ENCODE results near the gene PLA2G4D. TPM values are rescaled to one million over a fixed set of nuclear protein-coding genes. Genes with fewer than 3 reads are reported as not detected.

The PLA2G4D gene, protein sequence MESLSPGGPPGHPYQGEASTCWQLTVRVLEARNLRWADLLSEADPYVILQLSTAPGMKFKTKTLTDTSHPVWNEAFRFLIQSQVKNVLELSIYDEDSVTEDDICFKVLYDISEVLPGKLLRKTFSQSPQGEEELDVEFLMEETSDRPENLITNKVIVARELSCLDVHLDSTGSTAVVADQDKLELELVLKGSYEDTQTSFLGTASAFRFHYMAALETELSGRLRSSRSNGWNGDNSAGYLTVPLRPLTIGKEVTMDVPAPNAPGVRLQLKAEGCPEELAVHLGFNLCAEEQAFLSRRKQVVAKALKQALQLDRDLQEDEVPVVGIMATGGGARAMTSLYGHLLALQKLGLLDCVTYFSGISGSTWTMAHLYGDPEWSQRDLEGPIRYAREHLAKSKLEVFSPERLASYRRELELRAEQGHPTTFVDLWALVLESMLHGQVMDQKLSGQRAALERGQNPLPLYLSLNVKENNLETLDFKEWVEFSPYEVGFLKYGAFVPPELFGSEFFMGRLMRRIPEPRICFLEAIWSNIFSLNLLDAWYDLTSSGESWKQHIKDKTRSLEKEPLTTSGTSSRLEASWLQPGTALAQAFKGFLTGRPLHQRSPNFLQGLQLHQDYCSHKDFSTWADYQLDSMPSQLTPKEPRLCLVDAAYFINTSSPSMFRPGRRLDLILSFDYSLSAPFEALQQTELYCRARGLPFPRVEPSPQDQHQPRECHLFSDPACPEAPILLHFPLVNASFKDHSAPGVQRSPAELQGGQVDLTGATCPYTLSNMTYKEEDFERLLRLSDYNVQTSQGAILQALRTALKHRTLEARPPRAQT
- total RNA-seq, result not detected in 2 replicates

DNA sequence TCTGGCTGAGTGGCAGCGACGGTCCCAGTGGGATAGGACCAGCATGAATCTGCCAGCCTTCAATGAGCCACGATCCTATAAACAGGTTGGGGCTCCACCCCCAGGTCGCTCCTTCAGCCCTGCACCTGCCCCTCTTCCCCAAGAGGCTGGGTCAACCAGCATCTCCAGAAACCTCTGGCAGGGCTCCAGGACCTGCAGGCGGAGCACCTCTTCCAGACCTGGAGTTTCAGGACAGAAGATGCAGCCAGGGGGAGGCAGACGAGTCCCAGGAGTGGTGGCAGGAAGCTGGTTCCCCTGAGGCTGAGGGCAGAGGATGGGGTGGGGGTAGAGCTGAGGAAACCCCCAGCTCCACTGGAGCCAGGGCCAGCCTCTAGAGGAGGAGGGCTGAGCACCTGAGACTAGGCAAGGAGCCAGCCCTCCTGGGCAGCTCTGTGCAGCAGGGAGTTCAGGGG, at the start of gene PLA2G4D:
Gene PLA2G4D, minus strand, starts transcription at position 51 of the 452 bp plus-strand sequence. CDS start 103 bp downstream, outside the sequence.

DNA sequence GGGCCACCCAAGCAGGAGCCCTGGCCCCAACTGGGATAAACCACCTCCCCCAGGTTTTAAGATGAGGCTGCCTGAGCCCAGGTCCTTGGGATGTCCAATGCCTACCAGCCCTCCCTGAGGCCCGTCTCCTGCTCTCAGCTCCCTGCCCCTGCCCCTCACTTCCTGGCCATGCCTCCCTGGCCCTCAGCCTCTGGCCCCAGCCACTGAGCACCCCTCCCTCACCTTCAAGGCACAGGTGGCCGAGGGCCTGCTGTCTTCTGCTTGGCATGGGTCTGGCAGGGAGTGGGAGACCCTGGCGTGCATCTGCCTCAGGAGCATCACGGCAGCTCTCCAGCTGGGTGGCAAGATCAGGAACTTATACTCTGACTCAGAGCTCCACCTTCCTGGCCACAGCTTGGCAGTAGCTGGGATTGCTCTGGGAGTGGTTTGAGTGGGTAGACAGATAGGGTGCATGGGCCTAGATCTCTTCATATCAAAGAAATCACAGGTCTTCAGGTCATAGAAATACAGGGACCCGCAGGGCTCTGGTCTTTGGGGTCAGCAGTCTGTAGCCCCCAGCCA, 73.6 kb downstream of the PLA2G4D start, which contains the start of gene PLA2G4E:
Gene PLA2G4E, minus strand, starts transcription at position 330 of the 561 bp plus-strand sequence. Its CDS starts 12 bp downstream, at position 318.

Other genes starting within 250 kb of the PLA2G4D start
- gene SPTBN5, start 200.5 kb downstream of the PLA2G4D start, total RNA-seq, result 0.29 and 0.83 TPM in 2 replicates
- gene EHD4, start 122.0 kb downstream of the PLA2G4D start, total RNA-seq, result 20.8 and 22.8 TPM in 2 replicates
- under 0.01 TPM in 1 of 2 replicates, not detected in the other for gene PLA2G4E, start 73.5 kb downstream of the PLA2G4D start, total RNA-seq
- under 0.01 TPM in 1 of 2 replicates, not detected in the other for gene PLA2G4F, start 62.1 kb upstream of the PLA2G4D start, total RNA-seq
- gene VPS39, start 113.7 kb upstream of the PLA2G4D start, total RNA-seq, result 77.6 and 79.1 TPM in 2 replicates
- gene GANC, start 178.6 kb upstream of the PLA2G4D start, total RNA-seq, result 22.2 and 31.0 TPM in 2 replicates
- 44.5 and 66.8 TPM in 2 replicates for gene TMEM87A, start 178.9 kb upstream of the PLA2G4D start, total RNA-seq